GM19043 (cell line): ENCODE measurements around the gene IRF1.

Experiments
- ATAC-seq: cut with Tn5 transposase; IDR thresholded peaks from one replicate; pipeline ENCODE4 v1.9.1; 2021; ENCODE audit warnings: low read depth; ENCODE audit not compliant: unreplicated experiment

Gene IRF1

GRCh38 chr5:132475987-132476875, 14.3 kb downstream of the IRF1 start:
- ATAC-seq = no peak

GRCh38 chr5:132475497-132475882, 15.1 kb downstream of the IRF1 start:
- no peak for ATAC-seq

GRCh38 chr5:132474881-132475496, 15.6 kb downstream of the IRF1 start:
- no peak for ATAC-seq

GRCh38 chr5:132474131-132474723, 16.3 kb downstream of the IRF1 start:
- ATAC-seq = no peak

- no peak for ATAC-seq
Observed at GRCh38 chr5:132473668-132474067, 16.9 kb downstream of the IRF1 start.

GRCh38 chr5:132473019-132473531, 17.5 kb downstream of the IRF1 start:
- ATAC-seq = peak; percentile 93

- no peak for ATAC-seq
Observed at GRCh38 chr5:132472431-132472830, 18.1 kb downstream of the IRF1 start.

GRCh38 chr5:132471944-132472343, 18.6 kb downstream of the IRF1 start:
- ATAC-seq = no peak

GRCh38 chr5:132471151-132471907, 19.2 kb downstream of the IRF1 start:
- no peak for ATAC-seq

- no peak for ATAC-seq
Observed at GRCh38 chr5:132470596-132470995, 20.0 kb downstream of the IRF1 start.

- ATAC-seq = no peak
Observed at GRCh38 chr5:132470010-132470392, 20.6 kb downstream of the IRF1 start.

GRCh38 chr5:132469380-132470009, 21.1 kb downstream of the IRF1 start:
- no peak for ATAC-seq

GRCh38 chr5:132468656-132469379, 21.8 kb downstream of the IRF1 start:
- ATAC-seq = no peak

- peak; percentile 38 for ATAC-seq
Observed at GRCh38 chr5:132467287-132467984, 23.1 kb downstream of the IRF1 start.

GRCh38 chr5:132466433-132467286, 23.9 kb downstream of the IRF1 start:
- ATAC-seq = peak; percentile 54

GRCh38 chr5:132465059-132465707, 25.4 kb downstream of the IRF1 start:
- ATAC-seq = no peak

GRCh38 chr5:132464156-132464939, 26.2 kb downstream of the IRF1 start:
- ATAC-seq = no peak
